GM12873 (cell line): ENCODE results near the gene FBXO47.

ENCODE experiments used
- CTCF ChIP-seq: IDR thresholded peaks from 2 replicates; pipeline ENCODE4 v1.5.1; 2012; ENCODE audit warnings: low read depth, mild to moderate bottlenecking, moderate library complexity, low read length, control low read depth; ENCODE audit not compliant: insufficient read depth; ENCODE audit errors: missing control alignments

Gene FBXO47

GRCh38 chr17:38918129-38918913 lies 48.9 kb downstream of the FBXO47 start:
- TF ChIP-seq CTCF, result no peak

GRCh38 chr17:38917259-38917658 lies 49.9 kb downstream of the FBXO47 start:
- TF ChIP-seq CTCF, result no peak

GRCh38 chr17:38916771-38917170 lies 50.4 kb downstream of the FBXO47 start:
- no peak for TF ChIP-seq CTCF

GRCh38 chr17:38915639-38915995 lies 51.6 kb downstream of the FBXO47 start:
- no peak for TF ChIP-seq CTCF

- no peak for TF ChIP-seq CTCF
Measured at GRCh38 chr17:38914741-38915638, 52.2 kb downstream of the FBXO47 start.

- TF ChIP-seq CTCF, result no peak
Measured at GRCh38 chr17:38912221-38912813, 54.9 kb downstream of the FBXO47 start.
